Measurements from ENCODE around the gene ASRGL1.

ASRGL1 gene

DNA sequence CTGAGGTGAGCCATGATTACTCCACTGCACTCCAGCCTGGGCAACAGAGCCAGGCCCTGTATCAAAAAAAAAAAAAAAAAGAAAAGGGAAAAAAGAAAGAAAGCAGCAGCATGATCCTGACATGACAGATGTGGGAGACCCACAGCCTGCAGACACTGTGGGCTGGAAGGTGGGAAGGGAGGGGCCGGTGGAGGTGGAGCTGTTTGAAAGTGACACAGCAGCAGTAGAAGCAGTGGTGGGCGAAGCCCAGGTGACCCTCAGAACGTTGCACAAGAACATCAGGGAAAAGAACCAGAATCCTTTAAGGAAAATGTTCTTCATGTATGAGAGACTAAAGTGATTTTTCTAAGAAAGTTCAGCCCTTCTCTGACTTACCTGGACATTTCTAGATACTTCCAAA is 55.3 kb downstream of the ASRGL1 start:
- no peak for DNase-seq (ENCODE audit: low read depth in 3 of 3, low spot score in 1 of 3)

DNA sequence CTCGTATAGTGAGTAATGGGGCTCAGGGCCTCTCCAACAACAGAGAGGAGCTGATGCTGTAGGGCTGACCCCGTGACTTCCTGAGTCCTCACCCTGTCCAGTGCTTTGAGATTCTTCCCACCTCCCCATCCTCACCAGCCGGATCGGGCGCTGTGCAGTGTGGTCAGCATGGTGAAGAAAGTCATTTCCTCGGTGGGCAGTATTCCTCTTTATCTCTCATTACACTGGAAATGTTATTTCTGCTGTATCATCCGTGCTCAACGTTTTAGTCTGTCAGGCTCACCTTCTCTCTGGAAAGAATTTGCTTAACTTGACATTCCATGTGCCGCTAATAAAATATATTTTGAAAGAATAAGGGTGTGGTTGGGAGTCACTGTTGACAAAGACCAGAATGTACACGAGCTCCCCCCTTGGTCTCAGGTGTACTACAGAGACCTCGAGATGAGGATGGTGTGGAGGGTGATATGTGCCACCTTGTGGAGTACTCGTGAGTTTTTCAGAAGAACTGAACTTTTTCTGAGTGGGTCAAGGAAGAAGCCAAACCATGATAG is 55.9 kb downstream of the ASRGL1 start:
- no peak for DNase-seq (ENCODE audit: low read depth in 3 of 3, low spot score in 1 of 3)

GRCh38 chr11:62393735-62394134 is 56.5 kb downstream of the ASRGL1 start:
- no peak for DNase-seq (ENCODE audit: low read depth in 3 of 3, low spot score in 1 of 3)

DNA sequence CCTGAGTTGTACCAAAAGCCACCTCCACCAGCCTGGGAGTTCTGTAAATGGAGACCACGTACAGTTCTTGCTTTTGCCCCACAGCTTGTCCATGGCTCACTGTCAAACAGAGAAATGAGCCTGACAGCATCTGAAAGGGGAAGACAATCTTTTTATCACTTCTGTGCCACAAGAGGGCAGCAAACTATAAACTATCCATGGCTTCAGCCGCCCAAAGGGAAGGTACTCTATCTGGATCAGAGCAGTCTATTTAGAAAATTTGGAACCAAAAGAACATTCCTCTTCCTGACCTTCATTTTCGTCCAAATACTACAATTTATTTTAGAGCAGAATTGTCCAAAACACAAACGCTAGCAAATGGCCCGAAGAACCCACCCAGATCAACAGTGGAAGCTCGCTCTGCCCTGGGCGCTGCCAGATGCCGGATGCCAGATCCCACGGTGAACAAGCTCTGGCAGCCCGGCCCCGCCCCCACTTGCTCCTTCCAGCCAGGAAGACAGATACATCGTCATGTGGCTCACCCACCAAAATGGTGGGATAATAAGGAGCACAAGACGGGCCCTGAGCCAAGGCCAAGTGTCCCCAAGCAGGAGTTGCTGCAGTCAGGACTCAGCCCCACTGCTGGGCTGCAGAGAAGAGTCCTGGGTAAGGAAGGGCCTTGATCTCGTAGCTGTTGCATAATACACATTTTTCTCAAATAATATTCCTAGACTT is 57.7 kb downstream of the ASRGL1 start:
- no peak for DNase-seq (ENCODE audit: low read depth in 3 of 3, low spot score in 1 of 3)

DNA sequence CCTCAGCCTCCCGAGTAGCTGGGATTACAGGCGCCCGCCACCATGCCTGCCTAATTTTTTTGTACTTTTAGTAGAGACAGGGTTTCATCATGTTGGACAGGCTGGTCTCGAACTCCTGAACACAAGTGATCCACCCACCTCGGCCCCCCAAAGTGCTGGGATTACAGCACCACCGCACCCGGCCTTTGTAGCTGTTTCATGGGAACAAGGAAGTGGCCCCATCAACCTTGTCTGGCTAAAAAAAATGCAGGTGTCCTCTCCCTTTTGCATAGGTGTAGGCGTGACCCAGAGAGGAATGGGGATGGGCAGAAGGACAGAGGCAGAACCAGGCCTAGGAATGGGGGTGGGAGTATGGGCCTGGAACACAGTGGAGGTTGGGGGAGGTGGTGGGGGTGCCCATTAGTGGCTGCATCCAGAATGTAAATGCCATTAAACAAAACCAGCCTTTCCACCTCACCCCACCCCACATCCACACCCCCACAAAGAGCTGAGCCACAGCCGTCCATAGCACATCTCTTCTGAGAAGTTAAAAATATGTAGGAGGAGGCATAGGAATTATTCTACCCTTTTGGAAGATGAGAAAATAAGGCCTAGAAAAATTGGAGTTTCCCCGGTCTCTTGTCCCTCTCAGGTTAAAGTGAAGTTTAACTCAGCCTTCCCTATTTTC is 58.8 kb downstream of the ASRGL1 start:
- DNase-seq (ENCODE audit: low read depth in 3 of 3, low spot score in 1 of 3), result no peak

GRCh38 chr11:62398011-62398994 is 61.1 kb downstream of the ASRGL1 start:
- no peak for DNase-seq (ENCODE audit: low read depth in 3 of 3, low spot score in 1 of 3)

- DNase-seq (ENCODE audit: low read depth in 3 of 3, low spot score in 1 of 3), result no peak
Observed at GRCh38 chr11:62399172-62399877, 62.1 kb downstream of the ASRGL1 start.

- no peak for DNase-seq (ENCODE audit: low read depth in 3 of 3, low spot score in 1 of 3)
Observed at GRCh38 chr11:62399878-62400266, 62.6 kb downstream of the ASRGL1 start.

DNA sequence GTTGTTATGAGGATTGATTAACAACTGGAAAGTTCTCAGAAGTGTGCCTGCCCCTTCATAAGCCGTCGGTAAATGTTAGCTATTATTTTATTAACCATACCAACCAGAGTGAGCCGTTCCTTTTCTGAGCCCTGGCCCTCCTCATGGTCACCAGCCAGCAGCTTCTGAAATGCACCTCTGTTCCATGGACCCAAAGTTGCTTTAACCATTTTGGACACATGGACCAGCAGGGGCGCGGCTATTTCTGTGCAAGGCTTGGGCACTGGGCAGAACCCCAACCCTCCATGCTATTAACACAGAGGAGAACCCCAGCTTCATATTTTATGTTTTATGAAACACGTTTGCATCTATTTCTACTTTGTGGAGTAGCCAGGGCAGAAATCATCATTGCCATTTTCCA is 63.0 kb downstream of the ASRGL1 start:
- no peak for DNase-seq (ENCODE audit: low read depth in 3 of 3, low spot score in 1 of 3)

GRCh38 chr11:62400760-62401159 is 63.5 kb downstream of the ASRGL1 start:
- no peak for DNase-seq (ENCODE audit: low read depth in 3 of 3, low spot score in 1 of 3)

- no peak for DNase-seq (ENCODE audit: low read depth in 3 of 3, low spot score in 1 of 3)
Observed at GRCh38 chr11:62401356-62401755, 64.1 kb downstream of the ASRGL1 start.

DNA sequence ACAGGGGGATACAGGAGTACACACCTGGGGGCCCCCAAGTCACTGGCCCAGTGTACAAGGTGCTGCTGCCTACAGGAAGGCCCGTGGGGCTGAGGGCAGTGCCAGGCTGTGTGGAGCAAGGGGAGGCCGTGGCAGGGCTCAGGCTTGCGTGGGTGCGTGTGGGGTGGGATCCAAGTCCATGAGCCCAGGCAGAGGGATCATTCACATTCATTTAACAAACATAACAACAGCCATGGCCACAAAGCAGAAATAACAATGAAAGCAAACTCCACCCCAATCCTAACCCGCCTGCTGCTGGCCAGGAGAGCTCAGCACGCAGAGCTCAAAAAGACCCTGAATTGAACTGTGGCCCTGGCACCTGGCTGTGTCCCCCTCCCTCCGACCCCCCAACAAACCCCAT is 64.6 kb downstream of the ASRGL1 start:
- DNase-seq (ENCODE audit: low read depth in 3 of 3, low spot score in 1 of 3), result no peak

GRCh38 chr11:62402226-62402959 is 65.1 kb downstream of the ASRGL1 start:
- peak in 1 of 3 donors; percentile 42 for DNase-seq (ENCODE audit: low read depth in 3 of 3, low spot score in 1 of 3)

GRCh38 chr11:62402960-62403730 is 65.9 kb downstream of the ASRGL1 start:
- DNase-seq (ENCODE audit: low read depth in 3 of 3, low spot score in 1 of 3), result no peak

- no peak for DNase-seq (ENCODE audit: low read depth in 3 of 3, low spot score in 1 of 3)
Observed at GRCh38 chr11:62404435-62404834, 67.2 kb downstream of the ASRGL1 start.

DNA sequence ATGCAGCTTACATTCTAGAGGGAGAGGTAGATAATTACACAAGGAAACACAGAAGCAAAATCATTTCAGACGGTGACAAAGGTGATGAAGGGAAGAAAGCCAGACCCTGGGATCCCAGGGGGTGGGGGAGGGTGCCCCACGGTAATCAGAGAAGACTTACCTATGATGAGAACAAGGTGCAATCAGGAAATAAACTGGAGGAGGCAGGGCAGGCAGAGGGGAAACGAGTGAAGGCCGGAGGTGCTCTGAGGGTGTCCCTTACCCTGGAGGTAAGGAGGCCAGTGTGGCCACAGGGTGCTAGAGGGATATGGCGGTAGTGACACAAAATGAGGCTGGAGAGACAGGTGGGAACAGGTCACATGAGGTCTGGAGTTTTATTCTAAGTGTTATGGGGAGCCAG is 67.7 kb downstream of the ASRGL1 start:
- no peak for DNase-seq (ENCODE audit: low read depth in 3 of 3, low spot score in 1 of 3)

DNA sequence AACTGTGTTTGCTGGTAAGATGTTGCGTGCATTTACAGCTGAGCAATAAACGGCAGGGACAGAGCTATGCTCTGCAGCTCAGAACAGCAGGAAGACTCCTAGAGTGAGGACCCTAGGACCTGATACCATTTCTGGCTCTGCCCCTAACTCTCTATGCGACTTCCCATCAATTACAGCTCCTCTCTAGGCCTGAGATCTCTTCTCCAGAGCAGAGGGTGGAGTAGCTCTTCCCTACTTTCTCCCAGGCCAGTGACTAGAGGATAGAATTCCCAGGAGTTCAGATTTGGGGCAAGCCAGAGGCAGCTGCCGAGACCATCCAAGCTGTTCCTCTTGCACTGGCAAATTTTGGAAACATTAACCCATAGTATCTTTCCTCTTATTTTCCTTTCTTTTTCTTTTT is 68.8 kb downstream of the ASRGL1 start:
- DNase-seq (ENCODE audit: low read depth in 3 of 3, low spot score in 1 of 3), result no peak

GRCh38 chr11:62409831-62410230 is 72.6 kb downstream of the ASRGL1 start:
- DNase-seq (ENCODE audit: low read depth in 3 of 3, low spot score in 1 of 3), result no peak

- no peak for DNase-seq (ENCODE audit: low read depth in 3 of 3, low spot score in 1 of 3)
Observed at GRCh38 chr11:62410972-62411371, 73.7 kb downstream of the ASRGL1 start.

Measured in stimulated activated CD4-positive, alpha-beta T cell treated with anti-CD3 and anti-CD28 coated beads, TNF-alpha, amount 100 ng/mL, for 1 hour (primary cell).